Measurements from ENCODE around the gene PTPRR.
A peak's percentile ranks its signal among the peaks of the same experiment; 100 is the strongest.

PTPRR gene

DNA sequence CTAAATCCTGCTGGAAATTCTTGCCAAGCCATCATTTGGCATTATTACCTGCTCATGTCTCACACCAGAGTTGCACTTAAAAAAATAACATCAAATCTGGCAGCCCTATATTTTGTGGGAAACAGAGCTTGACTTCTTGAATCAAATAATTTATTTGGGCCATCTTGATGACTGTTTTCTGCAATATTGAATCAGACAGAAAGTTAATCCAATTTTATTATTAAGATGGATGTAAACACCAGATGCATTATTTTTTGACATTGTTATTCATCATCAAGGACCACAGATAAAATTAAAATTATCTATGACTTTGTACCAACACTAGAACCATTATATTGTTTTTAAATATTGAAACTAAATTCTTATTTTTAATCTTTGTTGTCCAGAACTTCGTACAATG lies 132.9 kb downstream of the PTPRR start:
- no peak for DNase-seq

- DNase-seq = no peak
Observed at GRCh38 chr12:70785896-70786295, 134.6 kb downstream of the PTPRR start.

DNA sequence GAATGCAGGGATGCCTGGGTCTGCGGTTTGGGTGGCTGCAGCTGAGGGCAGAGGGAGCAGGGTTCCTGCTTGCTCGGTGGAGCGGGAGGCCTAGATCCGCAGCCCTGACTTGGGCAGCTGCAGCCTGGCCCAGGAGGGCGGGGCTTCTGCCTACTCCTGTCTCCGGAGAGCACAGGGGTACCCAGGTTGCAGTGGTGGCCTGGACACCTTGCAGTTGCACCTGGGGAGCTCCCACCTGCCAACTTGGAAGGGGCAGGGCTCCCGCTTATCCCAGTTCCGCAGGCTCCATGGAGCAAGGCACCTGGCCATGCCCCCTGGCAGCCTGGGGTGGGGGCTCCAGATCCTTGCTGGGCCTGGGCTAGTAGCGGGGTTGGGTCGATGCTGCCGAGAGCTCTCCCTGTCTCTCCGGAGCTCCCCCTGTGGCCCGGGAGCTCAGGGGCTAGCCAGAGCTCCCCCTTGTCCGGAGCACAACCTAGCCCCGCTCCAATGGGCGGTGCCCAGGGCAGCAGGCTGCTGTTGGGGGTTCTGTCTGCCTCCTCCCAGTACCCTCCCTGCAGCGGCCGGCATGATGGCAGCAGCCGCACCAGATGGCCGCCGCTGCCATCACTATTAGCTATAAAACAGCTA lies 136.4 kb downstream of the PTPRR start:
- DNase-seq = no peak

- DNase-seq = no peak
Observed at GRCh38 chr12:70783455-70783854, 137.1 kb downstream of the PTPRR start.

GRCh38 chr12:70779250-70779649 lies 141.3 kb downstream of the PTPRR start:
- no peak for DNase-seq

DNA sequence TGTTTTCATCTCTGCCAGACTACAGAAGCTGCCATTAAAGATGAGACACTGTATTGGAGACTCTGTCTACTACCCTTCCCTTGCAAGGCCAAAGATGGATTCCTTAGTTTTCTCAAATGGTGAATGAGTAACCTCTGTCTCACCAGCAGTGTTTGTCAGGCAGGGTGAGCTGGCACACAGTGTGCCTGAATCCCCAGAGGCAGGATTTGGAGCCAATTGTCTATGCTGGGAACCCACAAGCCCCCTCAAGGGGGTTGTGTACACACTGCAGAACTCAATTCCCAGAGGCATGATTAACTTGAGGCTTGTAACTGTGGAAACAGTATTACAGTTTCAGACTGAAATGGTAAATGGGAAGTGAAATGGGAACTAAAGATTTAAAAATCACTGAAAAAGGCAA lies 146.5 kb downstream of the PTPRR start:
- no peak for DNase-seq

- DNase-seq = no peak
Observed at GRCh38 chr12:70772836-70773235, 147.7 kb downstream of the PTPRR start.

DNA sequence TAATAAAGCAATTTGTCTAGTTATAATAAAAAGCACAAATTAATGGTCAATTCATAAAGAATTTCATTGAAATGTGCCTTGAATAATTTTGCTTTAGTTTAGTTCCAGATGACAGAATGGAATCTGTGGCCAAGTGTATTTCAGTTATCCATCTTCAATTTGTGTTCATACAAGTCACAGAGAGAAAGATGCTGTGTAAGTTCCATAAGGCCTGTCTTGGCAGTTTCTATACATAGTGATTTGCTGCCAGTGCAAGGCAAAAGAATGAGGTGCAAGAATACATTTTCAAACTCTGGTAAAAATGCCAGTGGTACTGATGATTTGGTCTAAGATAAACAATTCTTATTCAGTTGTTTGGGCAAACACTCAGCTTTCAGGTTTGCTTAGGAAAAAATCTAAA lies 149.0 kb downstream of the PTPRR start:
- DNase-seq = no peak

- no peak for DNase-seq
Observed at GRCh38 chr12:70763666-70764065, 156.9 kb downstream of the PTPRR start.

- DNase-seq = no peak
Observed at GRCh38 chr12:70762000-70762399, 158.5 kb downstream of the PTPRR start.

DNA sequence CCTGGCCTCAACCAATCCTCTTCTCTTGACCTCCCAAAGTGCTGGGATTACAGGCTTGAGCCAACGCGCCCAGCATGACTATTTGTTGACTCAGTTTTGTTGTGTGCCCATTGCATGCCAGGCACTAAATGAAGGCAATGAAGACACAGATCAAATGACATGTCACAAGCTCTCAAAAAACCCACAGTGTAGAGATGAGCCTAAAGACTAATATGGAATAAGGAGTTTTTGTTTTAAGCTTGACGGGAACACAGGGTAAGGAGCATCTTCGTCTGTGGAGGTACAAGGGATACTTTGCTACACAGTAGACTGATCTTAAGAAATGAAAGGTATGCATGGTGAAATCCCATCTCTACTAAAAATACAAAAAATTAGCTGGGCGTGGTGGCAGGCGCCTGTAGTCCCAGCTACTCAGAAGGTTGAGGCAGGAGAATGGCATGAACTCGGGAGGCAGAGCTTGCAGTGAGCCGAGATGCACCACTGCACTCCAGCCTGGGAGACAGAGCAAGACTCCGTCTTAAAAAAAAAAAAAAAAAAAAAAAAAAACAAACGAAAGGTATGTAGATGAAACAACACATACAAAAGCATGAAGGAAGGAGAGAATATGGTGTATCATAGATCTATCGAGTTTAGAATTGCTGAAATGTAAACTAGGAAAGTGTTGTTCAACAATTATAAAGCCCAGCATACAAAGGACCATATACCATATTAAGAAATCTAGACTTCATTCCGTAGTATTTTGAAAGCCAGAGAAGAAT lies 161.2 kb downstream of the PTPRR start:
- no peak for DNase-seq

DNA sequence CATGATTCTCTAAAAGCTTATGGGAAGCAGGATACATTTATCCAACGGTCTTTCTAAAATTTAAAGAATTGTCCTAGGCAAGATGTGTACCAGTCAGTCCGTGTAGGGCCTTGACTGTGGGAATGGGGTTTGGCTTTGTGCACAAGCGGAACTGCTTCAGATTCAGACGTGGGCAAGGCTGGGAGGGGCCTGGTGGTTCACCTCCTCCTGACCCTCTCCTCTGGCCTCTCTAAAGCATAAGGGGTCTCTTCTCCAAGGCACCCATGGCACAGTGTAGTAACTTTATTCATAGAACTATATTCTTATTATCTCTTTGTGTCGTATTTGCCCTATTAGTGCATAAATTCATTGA lies 162.1 kb downstream of the PTPRR start:
- DNase-seq = no peak

GRCh38 chr12:70757830-70758493 lies 162.6 kb downstream of the PTPRR start:
- no peak for DNase-seq

DNA sequence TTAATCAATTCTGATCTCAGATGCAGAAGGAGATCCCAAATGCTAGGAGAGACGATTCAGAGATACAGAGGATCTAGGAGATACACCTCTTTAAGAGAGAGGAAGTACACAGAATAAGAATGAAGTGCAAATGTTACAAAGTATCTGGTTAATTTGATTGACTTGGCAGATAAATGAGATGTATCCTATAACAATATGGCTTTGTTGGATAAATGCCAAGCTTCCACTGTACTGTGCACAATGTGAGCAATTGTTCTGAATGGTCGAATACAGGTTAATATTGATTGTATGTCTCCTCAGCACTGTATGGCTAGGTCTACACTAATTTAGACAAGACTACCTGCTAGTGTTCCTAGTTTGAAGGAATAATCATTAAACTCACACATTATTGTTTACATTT lies 163.7 kb downstream of the PTPRR start:
- DNase-seq = peak; percentile 86

DNA sequence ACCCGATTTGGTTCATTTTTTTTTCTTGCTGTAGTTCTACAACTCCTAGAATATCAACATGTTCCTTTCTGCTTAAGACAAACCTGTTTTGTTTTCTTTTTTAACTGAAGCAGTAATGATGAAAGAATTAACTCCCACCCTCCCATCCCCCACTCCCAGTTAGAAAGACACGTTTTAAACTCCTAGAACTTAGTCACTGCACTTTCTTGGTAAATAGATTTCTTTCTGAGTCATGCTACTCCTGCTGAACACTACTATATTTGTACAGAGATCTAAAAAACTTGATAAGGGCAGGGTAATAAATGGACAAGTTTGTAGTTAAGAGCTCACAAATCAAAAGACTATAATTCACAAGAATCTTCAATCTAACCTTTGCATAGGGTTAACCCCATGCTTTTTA lies 164.4 kb downstream of the PTPRR start:
- no peak for DNase-seq

DNA sequence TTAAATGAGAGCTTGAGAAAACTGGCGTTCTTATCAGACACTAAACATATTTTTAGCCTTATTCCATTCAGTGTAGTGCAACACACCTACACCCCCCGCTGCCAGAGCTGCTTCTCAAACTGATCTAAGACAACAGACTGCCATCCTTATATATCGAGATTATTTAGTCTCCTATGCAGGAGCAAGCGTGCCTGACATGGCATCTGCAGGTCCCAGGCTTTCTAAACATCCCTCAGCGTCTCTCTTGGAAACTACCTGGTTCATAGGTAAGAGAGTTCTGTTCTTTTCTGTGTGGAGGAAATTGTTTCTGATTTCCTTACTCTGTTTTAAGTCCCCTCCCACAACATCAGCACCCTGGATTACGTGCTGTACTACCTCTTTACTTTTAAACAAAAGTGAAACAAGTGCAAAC lies 166.2 kb downstream of the PTPRR start:
- no peak for DNase-seq

GRCh38 chr12:70752327-70752726 lies 168.2 kb downstream of the PTPRR start:
- no peak for DNase-seq

DNA sequence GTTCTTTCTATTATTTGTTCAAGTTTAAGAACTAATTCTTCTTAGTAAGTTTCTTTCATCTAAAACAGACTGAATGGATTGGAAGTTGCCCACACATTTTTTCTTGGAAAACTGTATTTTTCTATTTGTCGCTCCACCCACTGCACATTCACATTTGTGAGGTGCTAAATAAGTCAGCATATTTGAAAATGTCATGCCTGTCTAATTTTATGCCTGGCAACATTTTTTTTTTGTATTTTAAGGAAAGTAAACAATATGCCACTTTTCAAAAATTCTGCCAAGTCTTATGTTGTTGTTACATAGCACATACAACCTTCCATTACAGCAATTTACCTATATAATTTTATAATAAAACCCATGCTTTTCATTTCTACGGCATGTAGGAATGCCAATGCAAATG lies 170.6 kb downstream of the PTPRR start:
- DNase-seq = no peak

DNA sequence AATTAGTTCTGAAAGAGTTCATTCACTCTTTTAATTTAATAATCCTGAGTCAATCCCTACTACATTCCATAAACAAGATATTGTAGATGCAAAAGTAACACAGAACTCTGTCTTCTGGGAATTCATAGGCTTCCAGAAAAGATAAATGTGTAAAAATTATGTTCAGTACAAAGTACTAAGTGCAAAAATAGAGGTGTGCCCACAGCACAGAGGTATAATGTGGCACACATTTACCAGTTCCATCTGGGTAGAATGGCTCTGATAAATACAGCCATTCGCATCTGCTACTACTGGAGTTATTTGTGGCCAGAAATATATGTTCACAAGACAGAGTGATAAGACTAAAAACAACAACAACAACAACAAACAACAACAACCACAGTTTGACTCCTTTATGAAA lies 171.7 kb downstream of the PTPRR start:
- DNase-seq = no peak

- DNase-seq = no peak
Observed at GRCh38 chr12:70747445-70748260, 172.9 kb downstream of the PTPRR start.

- no peak for DNase-seq
Observed at GRCh38 chr12:70745048-70745447, 175.5 kb downstream of the PTPRR start.

DNA sequence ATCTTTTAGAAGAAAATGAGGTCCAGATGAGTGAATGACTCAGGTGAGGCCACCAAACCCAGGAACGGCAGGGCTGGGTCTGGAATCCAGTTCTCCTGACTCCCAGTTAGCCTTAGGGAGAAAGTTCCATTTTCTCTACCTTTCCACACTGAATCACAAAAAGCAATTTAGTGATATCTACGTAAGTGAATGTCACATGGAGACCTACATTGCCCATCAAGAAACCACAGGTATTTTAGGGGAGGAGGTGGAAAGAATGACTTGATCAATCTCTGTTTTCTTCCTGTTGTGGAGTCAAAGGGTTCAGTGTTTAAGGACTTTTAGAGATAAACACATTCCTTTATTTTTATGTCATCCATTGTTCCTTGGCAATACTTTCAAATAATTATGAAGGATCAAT lies 176.4 kb downstream of the PTPRR start:
- DNase-seq = no peak

GRCh38 chr12:70741256-70741655 lies 179.3 kb downstream of the PTPRR start:
- DNase-seq = no peak

GRCh38 chr12:70739756-70740155 lies 180.8 kb downstream of the PTPRR start:
- no peak for DNase-seq
